Kidney (tissue), 14 donors: ENCODE data around the gene ETV7. TPM values are rescaled to one million over a fixed set of nuclear protein-coding genes. Genes with fewer than 3 reads are reported as not detected.

Experiments
- DNase-seq, 5 donors: peaks; one replicate each; pipeline ENCODE4 v3.0.0-alpha.2; 2013 to 2020
- FAIRE-seq: peaks from 2 replicates; lab custom pipeline; 2012; peaks lifted over from hg19 to GRCh38; lab: Jason Lieb, UNC
- H3K27ac ChIP-seq, 2 donors: one replicate each; pipeline ENCODE4 v1.7.0; 2013; ENCODE audit warnings: low read depth in 2 of 2, low read length in 2 of 2, inconsistent platforms in 1 of 2
- H3K27me3 ChIP-seq: one replicate; pipeline ENCODE4 v1.7.1; 2013; ENCODE audit warnings: low read length, inconsistent platforms; ENCODE audit not compliant: control insufficient read depth, insufficient read depth
- H3K36me3 ChIP-seq, 3 donors: one replicate each; pipeline versions ENCODE4 v1.7.0 to v1.7.1; 2013; ENCODE audit warnings: low read length in 3 of 3, control low read depth in 1 of 3, inconsistent platforms in 1 of 3; ENCODE audit not compliant: insufficient read depth in 3 of 3, control insufficient read depth in 2 of 3
- H3K4me1 ChIP-seq, 3 donors: one replicate each; pipeline versions ENCODE4 v1.7.0 to v1.7.1; 2013; ENCODE audit warnings: low read length in 3 of 3, inconsistent platforms in 1 of 3, low read depth in 1 of 3; ENCODE audit not compliant: control insufficient read depth in 2 of 3, insufficient read depth in 2 of 3
- H3K4me3 ChIP-seq, 3 donors: one replicate each; pipeline versions ENCODE4 v1.7.0 to v1.8.1; 2013; ENCODE audit warnings: low read length in 3 of 3, control low read depth in 1 of 3, inconsistent platforms in 1 of 3
- H3K9ac ChIP-seq, 3 donors: one replicate each; pipeline versions ENCODE4 v1.7.0 to v1.7.1; 2013; ENCODE audit warnings: low read length in 3 of 3, control low read depth in 1 of 3, inconsistent platforms in 1 of 3
- H3K9me3 ChIP-seq, 3 donors: one replicate each; pipeline versions ENCODE4 v1.7.0 to v1.7.1; 2013; ENCODE audit warnings: low read length in 3 of 3, control low read depth in 1 of 3, inconsistent platforms in 1 of 3; ENCODE audit not compliant: control insufficient read depth in 2 of 3, insufficient read depth in 1 of 3
- intact Hi-C: fragments of 100-400 bp; cut with DNase I; formaldehyde crosslinking; loops from one replicate; pipeline ENCODE4 v1.11.1; 2022
- polyA plus RNA-seq: library from polyadenylated mRNA; stranded (reverse); fragments of 350-450 nt; fragmentation: Illumina TruSeq; extraction: RNeasy Lipid Tissue Mini Kit (QIAGEN cat#74804); gene quantifications from one replicate; pipeline ENCODE4 v1.2.3, GENCODE V29; 2014; ENCODE audit warnings: low read depth, low replicate concordance; ENCODE audit not compliant: insufficient read depth
- total RNA-seq: library from RNA; stranded (reverse); fragmentation: NEBNext Ultra II Directional; extraction: Animal tissue kit (Norgen Biotek cat#: 25700); gene quantifications from one replicate; pipeline ENCODE4 v1.2.1, GENCODE V29; 2021
- TF ChIP-seq, protein P1 (sequence below): IDR thresholded peaks from 3 replicates; pipeline ENCODE4 v1.5.1; 2012; ENCODE audit warnings: mild to moderate bottlenecking, moderate library complexity, borderline replicate concordance; ENCODE audit not compliant: insufficient read depth; ENCODE audit errors: extremely low read depth
- donor health status: control.
- donor health status: control.
- donor health status: control.
- donor health status: control.
- donor health status: control.
- donor health status: DM: yes; HTN: yes; CAD: no.
- donor health status: Normal renal cell carcinoma (clear cell type).

ETV7 gene
- total and polyA plus RNA-seq, 2 donors from 2014 or later: 0.99 to 4.6 TPM

DNA sequence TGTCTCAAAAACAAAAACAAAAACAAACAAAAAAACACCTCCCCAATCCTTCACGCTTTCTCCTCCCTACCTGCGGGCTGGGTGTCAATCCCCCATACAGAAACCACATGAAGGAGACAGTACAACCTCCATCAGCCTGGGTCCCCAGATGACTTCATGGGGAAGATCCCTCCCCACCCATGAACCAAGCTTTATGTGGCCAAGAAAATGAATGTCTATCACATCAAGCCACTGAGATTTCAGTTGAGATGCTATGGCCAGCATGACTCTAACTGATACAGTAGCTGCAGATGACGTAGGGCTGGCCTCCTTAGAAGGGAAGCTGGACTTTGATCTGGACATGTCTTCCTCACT, 29.6 kb downstream of the ETV7 start:
- Histone ChIP-seq H3K36me3 (no peaks in the 10 kb centered on the region), H3K9me3 (no peaks in the 10 kb centered on the region), H3K9ac (no peak overlapping the region), H3K4me3 (no peak overlapping the region), H3K4me1 (peaks cover 0 to 8% (median 7%) of the 10 kb centered on the region in 3 donors), H3K27me3 (no peaks in the 10 kb centered on the region), H3K27ac (peak overlapping the region in 1 of 2 donors; percentile 26)
- no peak for FAIRE-seq
- DNase-seq: no peak
- TF ChIP-seq, protein P1, sequence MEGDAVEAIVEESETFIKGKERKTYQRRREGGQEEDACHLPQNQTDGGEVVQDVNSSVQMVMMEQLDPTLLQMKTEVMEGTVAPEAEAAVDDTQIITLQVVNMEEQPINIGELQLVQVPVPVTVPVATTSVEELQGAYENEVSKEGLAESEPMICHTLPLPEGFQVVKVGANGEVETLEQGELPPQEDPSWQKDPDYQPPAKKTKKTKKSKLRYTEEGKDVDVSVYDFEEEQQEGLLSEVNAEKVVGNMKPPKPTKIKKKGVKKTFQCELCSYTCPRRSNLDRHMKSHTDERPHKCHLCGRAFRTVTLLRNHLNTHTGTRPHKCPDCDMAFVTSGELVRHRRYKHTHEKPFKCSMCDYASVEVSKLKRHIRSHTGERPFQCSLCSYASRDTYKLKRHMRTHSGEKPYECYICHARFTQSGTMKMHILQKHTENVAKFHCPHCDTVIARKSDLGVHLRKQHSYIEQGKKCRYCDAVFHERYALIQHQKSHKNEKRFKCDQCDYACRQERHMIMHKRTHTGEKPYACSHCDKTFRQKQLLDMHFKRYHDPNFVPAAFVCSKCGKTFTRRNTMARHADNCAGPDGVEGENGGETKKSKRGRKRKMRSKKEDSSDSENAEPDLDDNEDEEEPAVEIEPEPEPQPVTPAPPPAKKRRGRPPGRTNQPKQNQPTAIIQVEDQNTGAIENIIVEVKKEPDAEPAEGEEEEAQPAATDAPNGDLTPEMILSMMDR: no peak
- intact Hi-C loops: no loop called here

DNA sequence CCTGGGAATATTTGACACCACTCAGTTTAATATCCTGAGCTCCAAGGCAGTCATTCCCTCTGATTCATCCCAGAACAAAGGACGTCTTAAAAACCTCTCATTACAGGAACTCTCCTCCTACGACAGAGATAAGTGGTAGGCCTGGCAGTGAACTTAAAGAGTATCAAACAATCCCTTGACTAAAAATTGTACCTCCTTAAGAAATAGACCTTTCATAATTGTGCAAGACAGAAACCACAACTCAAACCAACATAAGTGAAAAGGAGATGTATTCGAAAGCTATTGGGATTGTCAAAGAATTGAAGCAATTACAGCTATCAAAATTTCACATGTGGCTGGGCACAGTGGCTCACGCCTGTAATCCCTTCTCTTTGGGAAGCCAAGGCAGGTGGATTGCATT, 31.6 kb downstream of the ETV7 start:
- H3K9ac ChIP-seq: no peak overlapping the region
- no peaks in the 10 kb centered on the region for H3K36me3 ChIP-seq
- H3K27ac ChIP-seq: no peak overlapping the region
- intact Hi-C loops: no loop called here
- H3K9me3 ChIP-seq: peaks cover 0 to 4% (median 0%) of the 10 kb centered on the region in 3 donors
- DNase-seq (no peak), FAIRE-seq (no peak)
- H3K27me3 ChIP-seq: no peaks in the 10 kb centered on the region
- peaks cover 0 to 8% (median 7%) of the 10 kb centered on the region in 3 donors for H3K4me1 ChIP-seq
- TF ChIP-seq, protein P1: no peak
- no peak overlapping the region for H3K4me3 ChIP-seq

DNA sequence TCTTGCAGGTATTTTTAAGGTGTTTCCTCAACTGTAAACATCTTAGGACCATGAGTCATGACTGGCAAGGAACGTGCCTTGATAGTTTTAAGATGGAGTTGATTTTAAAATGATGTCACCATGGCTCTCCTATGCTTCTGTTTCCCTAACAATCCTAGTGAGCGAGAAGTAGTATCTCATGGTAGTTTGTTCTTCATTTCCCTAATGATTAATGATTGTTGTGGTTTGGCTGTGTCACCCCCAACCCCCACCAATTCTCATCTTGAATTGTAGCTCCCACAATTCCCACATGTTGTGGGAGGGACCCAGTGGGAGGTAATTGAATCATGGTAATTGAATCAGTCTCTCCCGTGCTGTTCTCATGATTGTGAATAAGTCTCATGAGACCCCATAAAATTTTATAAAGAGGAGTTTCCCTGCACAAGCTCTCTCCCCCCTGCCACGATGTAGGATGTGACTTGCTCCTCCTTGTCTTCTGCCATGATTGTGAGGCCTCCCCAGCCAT, 34.0 kb downstream of the ETV7 start:
- intact Hi-C loops: no loop called here
- no peak for FAIRE-seq
- no peak overlapping the region for H3K9ac ChIP-seq
- DNase-seq: no peak
- TF ChIP-seq, protein P1: no peak
- H3K4me3 ChIP-seq: no peak overlapping the region
- peaks cover 0 to 4% (median 2%) of the 10 kb centered on the region in 3 donors for H3K4me1 ChIP-seq
- H3K36me3 ChIP-seq: no peaks in the 10 kb centered on the region
- H3K9me3 ChIP-seq: peaks cover 0 to 4% (median 0%) of the 10 kb centered on the region in 3 donors
- H3K27me3 ChIP-seq: no peaks in the 10 kb centered on the region
- H3K27ac ChIP-seq: no peak overlapping the region

DNA sequence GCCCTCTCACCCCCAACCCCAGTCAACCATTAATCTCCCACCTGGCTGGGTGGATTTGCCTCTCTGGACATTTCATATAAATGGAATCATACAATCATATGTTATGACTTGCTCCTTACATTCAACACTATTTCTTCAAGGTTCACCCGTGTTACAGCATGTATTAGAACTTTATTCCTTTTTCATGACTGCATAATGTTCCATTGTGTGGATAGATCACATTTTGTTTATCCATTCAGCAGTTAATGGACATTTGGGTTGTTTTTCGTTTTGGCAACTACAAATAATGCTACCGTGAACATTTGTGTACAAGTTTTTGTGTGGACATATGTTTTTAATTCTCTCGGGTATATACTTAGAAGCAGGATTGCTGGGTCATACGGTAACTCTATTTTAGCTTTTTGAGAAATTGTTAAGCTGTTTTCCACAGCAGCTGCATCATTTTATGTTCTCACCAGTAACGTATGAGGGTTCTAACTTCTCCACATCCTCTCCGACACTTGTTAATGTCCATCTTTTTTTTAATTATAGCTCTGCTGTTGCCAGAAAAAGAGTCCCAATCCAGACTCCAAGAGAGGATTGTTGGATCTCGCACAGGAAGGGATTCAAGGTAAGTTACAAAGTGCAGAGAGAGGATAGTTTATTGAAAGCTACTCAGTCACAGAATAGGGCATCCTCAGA, 34.9 kb downstream of the ETV7 start:
- FAIRE-seq: no peak
- H3K4me3 ChIP-seq: no peak overlapping the region
- no peak overlapping the region for H3K27ac ChIP-seq
- no peak overlapping the region for H3K9ac ChIP-seq
- intact Hi-C loops: no loop called here
- H3K9me3 ChIP-seq: peaks cover 0 to 4% (median 0%) of the 10 kb centered on the region in 3 donors
- H3K4me1 ChIP-seq: peaks cover 0 to 2% (median 0%) of the 10 kb centered on the region in 3 donors
- H3K36me3 ChIP-seq: no peaks in the 10 kb centered on the region
- DNase-seq: no peak
- no peaks in the 10 kb centered on the region for H3K27me3 ChIP-seq
- TF ChIP-seq, protein P1: no peak
